Neuronal stem cell (in vitro differentiated cells): Measurements from ENCODE around the gene SLC9A9.

Experiments
- DNase-seq: peaks from one replicate; pipeline ENCODE4 v3.0.0-alpha.2; 2013; ENCODE audit warnings: low spot score
- H2AFZ ChIP-seq: one replicate; pipeline ENCODE4 v1.6.1; 2013; ENCODE audit warnings: mild to moderate bottlenecking, low read length, inconsistent platforms
- H2AK5ac ChIP-seq: 2 replicates; pipeline ENCODE4 v1.6.1; 2013; ENCODE audit warnings: low read depth, mild to moderate bottlenecking, inconsistent platforms, low read length, moderate library complexity, mixed read lengths
- H2BK120ac ChIP-seq: 2 replicates; pipeline ENCODE4 v1.6.1; 2013; ENCODE audit warnings: low read depth, mild to moderate bottlenecking, inconsistent platforms, low read length, moderate library complexity, mixed read lengths
- H2BK12ac ChIP-seq: one replicate; pipeline ENCODE4 v1.6.1; 2013; ENCODE audit warnings: low read length, inconsistent platforms
- H2BK15ac ChIP-seq: 2 replicates; pipeline ENCODE4 v1.6.1; 2013; ENCODE audit warnings: mild to moderate bottlenecking, low read length, inconsistent platforms, mixed read lengths
- H2BK5ac ChIP-seq: one replicate; pipeline ENCODE4 v1.6.1; 2013; ENCODE audit warnings: inconsistent platforms, mild to moderate bottlenecking, low read length, moderate library complexity
- H3K14ac ChIP-seq: one replicate; pipeline ENCODE4 v1.6.1; 2013; ENCODE audit warnings: low read length, inconsistent platforms
- H3K18ac ChIP-seq: 2 replicates; pipeline ENCODE4 v1.6.1; 2013; ENCODE audit warnings: low read length, inconsistent platforms
- H3K23ac ChIP-seq: 2 replicates; pipeline ENCODE4 v1.6.1; 2013; ENCODE audit warnings: low read depth, mild to moderate bottlenecking, mixed read lengths, low read length, inconsistent platforms; ENCODE audit not compliant: poor library complexity
- H3K27ac ChIP-seq: replicated peaks from 3 replicates; pipeline ENCODE4 v1.5.1; 2013; ENCODE audit warnings: low read length, inconsistent platforms
- H3K27me3 ChIP-seq, 3 experiments: 2 replicates each; pipeline ENCODE4 v1.6.1; 2013; ENCODE audit warnings: low read length in 3 of 3, mild to moderate bottlenecking in 2 of 3, inconsistent platforms in 1 of 3, low read depth in 1 of 3, mixed read lengths in 1 of 3, moderate library complexity in 1 of 3; ENCODE audit not compliant: control insufficient read depth in 3 of 3, insufficient read depth in 3 of 3
- H3K36me3 ChIP-seq, 2 donors: replicated peaks in 1 of 2; 2 replicates each; pipeline ENCODE4 v1.6.1; 2013; ENCODE audit warnings: low read length in 2 of 2; ENCODE audit not compliant: control insufficient read depth in 2 of 2, insufficient read depth in 2 of 2
- H3K4ac ChIP-seq: 2 replicates; pipeline ENCODE4 v1.6.1; 2013; ENCODE audit warnings: inconsistent platforms, mild to moderate bottlenecking, low read length, moderate library complexity
- H3K4me1 ChIP-seq, 2 donors: 1 replicate in 1 of 2; 2 replicates in 1 of 2; pipeline ENCODE4 v1.6.1; 2013; ENCODE audit warnings: low read length in 2 of 2, low read depth in 1 of 2; ENCODE audit not compliant: control insufficient read depth in 2 of 2, insufficient read depth in 1 of 2
- H3K4me2 ChIP-seq: one replicate; pipeline ENCODE4 v1.6.1; 2013; ENCODE audit warnings: mild to moderate bottlenecking, low read length, inconsistent platforms; ENCODE audit not compliant: insufficient read depth, poor library complexity, severe bottlenecking
- H3K4me3 ChIP-seq, 2 donors: 2 replicates each; pipeline ENCODE4 v1.5.1; 2013; ENCODE audit warnings: low read length in 2 of 2, mild to moderate bottlenecking in 2 of 2, inconsistent platforms in 1 of 2, moderate library complexity in 1 of 2
- H3K79me1 ChIP-seq: one replicate; pipeline ENCODE4 v1.6.1; 2013; ENCODE audit warnings: low read depth, mild to moderate bottlenecking, inconsistent platforms, low read length, moderate library complexity
- H3K9ac ChIP-seq: one replicate; pipeline ENCODE4 v1.6.1; 2013; ENCODE audit warnings: mild to moderate bottlenecking, low read depth, low read length, inconsistent platforms; ENCODE audit not compliant: poor library complexity
- H3K9me3 ChIP-seq, 2 donors: replicated peaks in 1 of 2; 2 replicates each; pipeline versions ENCODE3 to v1.6.1; 2013; ENCODE audit warnings: low read length in 2 of 2, mild to moderate bottlenecking in 2 of 2, inconsistent platforms in 1 of 2, low read depth in 1 of 2, mixed read lengths in 1 of 2, moderate library complexity in 1 of 2; ENCODE audit not compliant: control insufficient read depth in 2 of 2, insufficient read depth in 1 of 2
- H4K8ac ChIP-seq: one replicate; pipeline ENCODE4 v1.6.1; 2013; ENCODE audit warnings: low read depth, mild to moderate bottlenecking, inconsistent platforms, low read length, moderate library complexity
- H4K91ac ChIP-seq: one replicate; pipeline ENCODE4 v1.6.1; 2013; ENCODE audit warnings: low read length, low read depth, mild to moderate bottlenecking, inconsistent platforms; ENCODE audit not compliant: poor library complexity
- WGBS, 2 donors: extraction: QIAGEN DNeasy Blood & Tissue Kit; methylation state at CpG; one replicate each; pipeline ENCODE4 v1.1.7; 2013; ENCODE audit warnings: missing lambda C conversion rate in 2 of 2, mixed read lengths in 1 of 2; ENCODE audit not compliant: insufficient read length in 2 of 2, insufficient replicate concordance in 1 of 2; ENCODE audit errors: extremely low coverage in 2 of 2; 5-methylcytosine and 5-hydroxymethylcytosine counted together

Gene SLC9A9

GRCh38 chr3:143226678-143227291 is 621.5 kb downstream of the SLC9A9 start:
- no CpG with 5 or more reads among the region's 10 CpGs for WGBS, 2 donors
- no peaks in the 10 kb centered on the region for H3K79me1 ChIP-seq

GRCh38 chr3:143224716-143225115 is 623.6 kb downstream of the SLC9A9 start:
- no peak overlapping the region for H3K14ac ChIP-seq
- no peak overlapping the region for H4K91ac ChIP-seq
- H2AK5ac ChIP-seq: no peak overlapping the region
- H2AFZ ChIP-seq: no peak overlapping the region
- H3K4me1 ChIP-seq: peaks cover 0 to 14% of the 10 kb centered on the region in 2 donors
- H3K27me3 ChIP-seq: no peaks in the 10 kb centered on the region
- no peak overlapping the region for H2BK15ac ChIP-seq
- H2BK5ac ChIP-seq: no peak overlapping the region
- no peak overlapping the region for H3K18ac ChIP-seq
- H2BK12ac ChIP-seq: no peak overlapping the region
- no peak overlapping the region for H3K4me2 ChIP-seq
- DNase-seq: no peak
- no peak overlapping the region for H2BK120ac ChIP-seq
- no peak overlapping the region for H4K8ac ChIP-seq
- no peak overlapping the region for H3K23ac ChIP-seq
- no peaks in the 10 kb centered on the region for H3K36me3 ChIP-seq
- H3K79me1 ChIP-seq: no peaks in the 10 kb centered on the region
- no peak overlapping the region for H3K4me3 ChIP-seq
- WGBS, 2 donors: no CpG with 5 or more reads among the region's 2 CpGs
- H3K4ac ChIP-seq: no peak overlapping the region
- H3K27ac ChIP-seq: no peak overlapping the region
- no peaks in the 10 kb centered on the region for H3K9me3 ChIP-seq
- no peak overlapping the region for H3K9ac ChIP-seq

More at GRCh38 chr3:143226678-143227291, 621.5 kb downstream of the SLC9A9 start:
- no peaks in the 10 kb centered on the region for H3K9me3 ChIP-seq
- H3K23ac ChIP-seq: no peak overlapping the region
- no peak overlapping the region for H4K8ac ChIP-seq
- H2BK120ac ChIP-seq: no peak overlapping the region
- H3K4me1 ChIP-seq: peaks cover 0 to 14% of the 10 kb centered on the region in 2 donors
- H3K4me3 ChIP-seq: no peak overlapping the region
- no peak overlapping the region for H4K91ac ChIP-seq
- H2AFZ ChIP-seq: peak overlapping the region; percentile 64
- H3K9ac ChIP-seq: no peak overlapping the region
- H2BK5ac ChIP-seq: no peak overlapping the region
- no peak overlapping the region for H3K4ac ChIP-seq
- no peak overlapping the region for H3K18ac ChIP-seq
- no peak overlapping the region for H2BK15ac ChIP-seq
- no peaks in the 10 kb centered on the region for H3K36me3 ChIP-seq
- H3K27me3 ChIP-seq: no peaks in the 10 kb centered on the region
- no peak overlapping the region for H2BK12ac ChIP-seq
- H3K14ac ChIP-seq: no peak overlapping the region
- no peak for DNase-seq
- H3K27ac ChIP-seq: no peak overlapping the region
- no peak overlapping the region for H2AK5ac ChIP-seq
- no peak overlapping the region for H3K4me2 ChIP-seq

- Histone ChIP-seq H2AFZ (no peak overlapping the region), H3K4ac (no peak overlapping the region), H3K23ac (no peak overlapping the region), H3K27me3 (no peaks in the 10 kb centered on the region), H3K9ac (no peak overlapping the region), H2BK12ac (no peak overlapping the region), H2BK15ac (no peak overlapping the region), H3K4me3 (no peak overlapping the region), H3K14ac (no peak overlapping the region), H3K4me1 (peaks cover 2 to 21% of the 10 kb centered on the region in 2 donors), H3K79me1 (no peaks in the 10 kb centered on the region), H3K9me3 (no peaks in the 10 kb centered on the region), H2BK5ac (no peak overlapping the region), H3K27ac (no peak overlapping the region), H3K36me3 (no peaks in the 10 kb centered on the region), H3K18ac (no peak overlapping the region), H4K8ac (no peak overlapping the region), H3K4me2 (no peak overlapping the region), H2BK120ac (no peak overlapping the region), H2AK5ac (no peak overlapping the region), H4K91ac (no peak overlapping the region)
- DNase-seq: no peak
- whole genome bisulfite sequencing, 2 donors: no CpG with 5 or more reads among the region's 1 CpG
These were observed 625.3 kb downstream of the SLC9A9 start for GRCh38 chr3:143222981-143223380.

- H3K14ac ChIP-seq: no peak overlapping the region
- H2AFZ ChIP-seq: peak overlapping the region; percentile 58
- no peak for DNase-seq
- H3K27ac ChIP-seq: no peak overlapping the region
- no peaks in the 10 kb centered on the region for H3K9me3 ChIP-seq
- no peaks in the 10 kb centered on the region for H3K36me3 ChIP-seq
- H2BK15ac ChIP-seq: no peak overlapping the region
- no peak overlapping the region for H3K23ac ChIP-seq
- H4K8ac ChIP-seq: no peak overlapping the region
- H3K4me2 ChIP-seq: no peak overlapping the region
- peaks cover 2 to 24% of the 10 kb centered on the region in 2 donors for H3K4me1 ChIP-seq
- H2BK120ac ChIP-seq: no peak overlapping the region
- H3K27me3 ChIP-seq: no peaks in the 10 kb centered on the region
- H3K18ac ChIP-seq: no peak overlapping the region
- no peak overlapping the region for H2AK5ac ChIP-seq
- H3K9ac ChIP-seq: no peak overlapping the region
- no peak overlapping the region for H2BK5ac ChIP-seq
- no peak overlapping the region for H3K4ac ChIP-seq
- H3K79me1 ChIP-seq: no peaks in the 10 kb centered on the region
- no CpG with 5 or more reads among the region's 3 CpGs for WGBS, 2 donors
- no peak overlapping the region for H3K4me3 ChIP-seq
- H4K91ac ChIP-seq: no peak overlapping the region
- H2BK12ac ChIP-seq: no peak overlapping the region
These were observed 625.8 kb downstream of the SLC9A9 start for GRCh38 chr3:143222505-143222904.
